HEK293 (cell line): ENCODE measurements around the gene NOB1.

ENCODE experiments used
- CTCF ChIA-PET: fragments of 350-600 bp; formaldehyde crosslinking; extraction: SDS; loops from one replicate; lab custom pipeline; 2021; ENCODE audit warnings: antibody characterized with exemption; lab: Yijun Ruan, JAX
- POLR2A ChIA-PET: fragments of 300-600 bp; formaldehyde crosslinking; extraction: SDS; loops from one replicate; lab custom pipeline; 2020; ENCODE audit warnings: antibody characterized with exemption, inconsistent platforms; lab: Yijun Ruan, JAX
- H3K27ac ChIP-seq: fragments of 200-500 bp; sonication (Bioruptor generic); 2 replicates; pipeline ENCODE4 v1.5.1; 2014; ENCODE audit warnings: low read depth, low read length, control low read depth, inconsistent platforms; ENCODE audit errors: extremely low read depth
- H3K36me3 ChIP-seq, 2 experiments: fragments of 200-500 bp in 1 of 2; sonication (Bioruptor generic) in 1 of 2; 1 replicate in 1 of 2; 2 replicates in 1 of 2; pipeline ENCODE4 v1.5.1; 2014 to 2017; ENCODE audit warnings: inconsistent platforms in 2 of 2, low read length in 2 of 2; ENCODE audit not compliant: control insufficient read depth in 2 of 2, insufficient read depth in 1 of 2
- H3K4me1 ChIP-seq: fragments of 200-500 bp; sonication (Bioruptor generic); 2 replicates; pipeline ENCODE4 v1.5.1; 2014; ENCODE audit warnings: mild to moderate bottlenecking, low read length, inconsistent platforms; ENCODE audit not compliant: control insufficient read depth, insufficient read depth
- H3K4me3 ChIP-seq: 2 replicates; pipeline ENCODE4 v1.5.1; 2011; ENCODE audit warnings: low read depth, mild to moderate bottlenecking, control low read depth, low read length, moderate library complexity
- H3K9me3 ChIP-seq: fragments of 200-500 bp; sonication (Bioruptor generic); 2 replicates; pipeline ENCODE4 v1.5.1; 2014; ENCODE audit warnings: low read depth, low read length, inconsistent platforms; ENCODE audit not compliant: control insufficient read depth, insufficient read depth
- EGR2 ChIP-seq: fragments of 450-650 bp; formaldehyde crosslinking; IDR thresholded peaks from 2 replicates; pipeline ENCODE4 v1.5.1; 2016; ENCODE audit warnings: low read depth, missing biosample characterization, missing genetic modification characterization
- IKZF3 ChIP-seq: fragments of 450-650 bp; IDR thresholded peaks from 2 replicates; pipeline ENCODE4 v1.5.0; 2018; ENCODE audit warnings: missing biosample characterization, mild to moderate bottlenecking, missing genetic modification characterization, moderate library complexity
- KLF10 ChIP-seq: fragments of 450-650 bp; IDR thresholded peaks from 2 replicates; pipeline ENCODE4 v1.5.1; 2018; ENCODE audit warnings: missing biosample characterization, mild to moderate bottlenecking, missing genetic modification characterization
- KLF16 ChIP-seq: fragments of 450-650 bp; formaldehyde crosslinking; IDR thresholded peaks from 2 replicates; pipeline ENCODE4 v1.5.1; 2017; ENCODE audit warnings: missing biosample characterization, missing genetic modification characterization
- KLF17 ChIP-seq: fragments of 450-650 bp; formaldehyde crosslinking; IDR thresholded peaks from 2 replicates; pipeline ENCODE4 v1.5.1; 2016; ENCODE audit warnings: missing biosample characterization, missing genetic modification characterization
- PRDM2 ChIP-seq: fragments of 450-650 bp; formaldehyde crosslinking; IDR thresholded peaks from 2 replicates; pipeline ENCODE4 v1.5.1; 2016; ENCODE audit warnings: missing biosample characterization, missing genetic modification characterization, borderline replicate concordance
- REPIN1 ChIP-seq: fragments of 450-650 bp; formaldehyde crosslinking; IDR thresholded peaks from 2 replicates; pipeline ENCODE4 v1.5.1; 2017; ENCODE audit warnings: missing biosample characterization, missing genetic modification characterization, low read depth
- SETDB1 ChIP-seq: IDR thresholded peaks from one replicate; pipeline ENCODE4 v1.6.1; 2017; ENCODE audit warnings: mild to moderate bottlenecking, low read length, moderate library complexity, mixed read lengths; ENCODE audit not compliant: insufficient read length
- WT1 ChIP-seq: fragments of 450-650 bp; formaldehyde crosslinking; IDR thresholded peaks from 2 replicates; pipeline ENCODE4 v1.5.1; 2016; ENCODE audit warnings: missing biosample characterization, missing genetic modification characterization
- ZBTB7A ChIP-seq: fragments of 450-650 bp; formaldehyde crosslinking; IDR thresholded peaks from 2 replicates; pipeline ENCODE4 v1.5.1; 2016; ENCODE audit warnings: low read depth, missing biosample characterization, missing genetic modification characterization
- ZFHX2 ChIP-seq: fragments of 450-650 bp; formaldehyde crosslinking; conservative IDR thresholded peaks from 2 replicates; pipeline ENCODE4 v1.5.1; 2016; ENCODE audit warnings: missing biosample characterization, missing genetic modification characterization
- ZNF19 ChIP-seq: fragments of 450-650 bp; formaldehyde crosslinking; IDR thresholded peaks from 2 replicates; pipeline ENCODE4; 2016; ENCODE audit warnings: missing biosample characterization, missing genetic modification characterization, low read depth
- ZNF239 ChIP-seq: fragments of 450-650 bp; formaldehyde crosslinking; IDR thresholded peaks from 2 replicates; pipeline ENCODE4 v1.5.1; 2016; ENCODE audit warnings: missing biosample characterization, missing genetic modification characterization
- ZNF311 ChIP-seq: fragments of 450-650 bp; formaldehyde crosslinking; IDR thresholded peaks from 2 replicates; pipeline ENCODE4 v1.5.1; 2017; ENCODE audit warnings: missing biosample characterization, missing genetic modification characterization, borderline replicate concordance
- ZNF404 ChIP-seq: fragments of 450-650 bp; formaldehyde crosslinking; IDR thresholded peaks from 2 replicates; pipeline ENCODE4 v1.5.1; 2017; ENCODE audit warnings: missing biosample characterization, missing genetic modification characterization
- ZNF521 ChIP-seq: fragments of 450-650 bp; formaldehyde crosslinking; IDR thresholded peaks from 2 replicates; pipeline ENCODE4 v1.5.1; 2017; ENCODE audit warnings: missing biosample characterization, mild to moderate bottlenecking, missing genetic modification characterization
- ZNF558 ChIP-seq: fragments of 450-650 bp; formaldehyde crosslinking; IDR thresholded peaks from 2 replicates; pipeline ENCODE4 v1.5.1; 2016; ENCODE audit warnings: missing biosample characterization, missing genetic modification characterization
- ZNF596 ChIP-seq: fragments of 450-650 bp; IDR thresholded peaks from 2 replicates; pipeline ENCODE4 v1.5.0; 2018; ENCODE audit warnings: missing biosample characterization, mild to moderate bottlenecking, missing genetic modification characterization, moderate library complexity
- ZNF624 ChIP-seq: fragments of 450-650 bp; formaldehyde crosslinking; IDR thresholded peaks from 2 replicates; pipeline ENCODE4 v1.5.1; 2017; ENCODE audit warnings: missing biosample characterization, missing genetic modification characterization
- ZNF843 ChIP-seq: fragments of 450-650 bp; formaldehyde crosslinking; IDR thresholded peaks from 2 replicates; pipeline ENCODE4 v1.5.1; 2016; ENCODE audit warnings: missing biosample characterization, missing genetic modification characterization
- TF ChIP-seq, protein P1 (sequence below): fragments of 450-650 bp; formaldehyde crosslinking; IDR thresholded peaks from 2 replicates; pipeline ENCODE4 v1.5.1; 2016; ENCODE audit warnings: missing biosample characterization, missing genetic modification characterization, borderline replicate concordance

Gene NOB1

DNA sequence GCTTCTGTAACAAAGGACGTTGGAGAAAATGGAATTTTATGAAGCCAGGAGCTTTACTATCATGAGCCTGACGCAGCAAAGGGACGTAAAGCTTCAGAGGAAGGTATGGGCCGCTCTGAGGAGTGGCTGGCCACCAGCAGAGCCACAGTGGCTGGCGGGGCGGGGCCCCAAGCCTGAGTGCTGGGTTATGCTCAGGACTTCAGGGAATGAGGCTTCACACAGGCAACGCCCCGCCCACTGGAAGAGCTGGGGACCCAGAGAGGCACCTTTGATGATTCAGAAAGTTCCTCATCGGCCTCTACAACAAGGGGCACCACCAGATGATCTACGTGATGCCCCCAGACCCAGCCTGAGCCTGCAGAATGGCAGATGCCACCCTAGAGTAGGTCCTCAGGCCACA lies 8.8 kb downstream of the NOB1 start:
- ChIA-PET POLR2A (interaction anchor here (1.0 to 2.4 kb wide), 3 partner anchors 8 to 18 kb away, joined by 3 to 12 read pairs (median 3); partner anchors contain the start of gene NOB1), CTCF (interaction anchor here (0.6 to 1.2 kb wide), 2 partner anchors 8 to 23 kb away, joined by 4 to 5 read pairs; partner anchors contain the start of gene NOB1)
- no peaks in the 10 kb centered on the region for H3K4me1 ChIP-seq
- no peak overlapping the region for H3K27ac ChIP-seq
- no peak for TF ChIP-seq SETDB1
- peaks cover 56 to 98% of the 10 kb centered on the region in 2 experiments for H3K36me3 ChIP-seq
- H3K4me3 ChIP-seq, result no peak overlapping the region
- no peaks in the 10 kb centered on the region for H3K9me3 ChIP-seq

- no peaks in the 10 kb centered on the region for H3K9me3 ChIP-seq
- peaks cover 52 to 95% of the 10 kb centered on the region in 2 experiments for H3K36me3 ChIP-seq
- H3K4me1 ChIP-seq, result no peaks in the 10 kb centered on the region
- ChIA-PET CTCF (interaction anchor here (1.2 kb wide), 1 partner anchor 9 kb away, joined by 5 read pairs; the partner anchor contains the start of gene NOB1), POLR2A (interaction anchor here (2.4 kb wide), 1 partner anchor 9 kb away, joined by 12 read pairs; the partner anchor contains the start of gene NOB1)
- H3K27ac ChIP-seq, result no peak overlapping the region
- no peak overlapping the region for H3K4me3 ChIP-seq
- TF ChIP-seq ZNF19 (no peak), ZNF596 (no peak), WT1 (no peak), IKZF3 (tag by site-specific recombination) (no peak), ZNF843 (tag by site-specific recombination) (no peak), ZNF311 (no peak), ZBTB7A (tag by site-specific recombination) (no peak), KLF17 (tag by site-specific recombination) (no peak), ZNF624 (tag by site-specific recombination) (no peak), KLF16 (no peak)
- TF ChIP-seq, protein P1, sequence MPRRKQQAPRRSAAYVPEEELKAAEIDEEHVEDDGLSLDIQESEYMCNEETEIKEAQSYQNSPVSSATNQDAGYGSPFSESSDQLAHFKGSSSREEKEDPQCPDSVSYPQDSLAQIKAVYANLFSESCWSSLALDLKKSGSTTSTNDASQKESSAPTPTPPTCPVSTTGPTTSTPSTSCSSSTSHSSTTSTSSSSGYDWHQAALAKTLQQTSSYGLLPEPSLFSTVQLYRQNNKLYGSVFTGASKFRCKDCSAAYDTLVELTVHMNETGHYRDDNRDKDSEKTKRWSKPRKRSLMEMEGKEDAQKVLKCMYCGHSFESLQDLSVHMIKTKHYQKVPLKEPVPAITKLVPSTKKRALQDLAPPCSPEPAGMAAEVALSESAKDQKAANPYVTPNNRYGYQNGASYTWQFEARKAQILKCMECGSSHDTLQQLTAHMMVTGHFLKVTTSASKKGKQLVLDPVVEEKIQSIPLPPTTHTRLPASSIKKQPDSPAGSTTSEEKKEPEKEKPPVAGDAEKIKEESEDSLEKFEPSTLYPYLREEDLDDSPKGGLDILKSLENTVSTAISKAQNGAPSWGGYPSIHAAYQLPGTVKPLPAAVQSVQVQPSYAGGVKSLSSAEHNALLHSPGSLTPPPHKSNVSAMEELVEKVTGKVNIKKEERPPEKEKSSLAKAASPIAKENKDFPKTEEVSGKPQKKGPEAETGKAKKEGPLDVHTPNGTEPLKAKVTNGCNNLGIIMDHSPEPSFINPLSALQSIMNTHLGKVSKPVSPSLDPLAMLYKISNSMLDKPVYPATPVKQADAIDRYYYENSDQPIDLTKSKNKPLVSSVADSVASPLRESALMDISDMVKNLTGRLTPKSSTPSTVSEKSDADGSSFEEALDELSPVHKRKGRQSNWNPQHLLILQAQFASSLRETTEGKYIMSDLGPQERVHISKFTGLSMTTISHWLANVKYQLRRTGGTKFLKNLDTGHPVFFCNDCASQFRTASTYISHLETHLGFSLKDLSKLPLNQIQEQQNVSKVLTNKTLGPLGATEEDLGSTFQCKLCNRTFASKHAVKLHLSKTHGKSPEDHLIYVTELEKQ, result no peak
Observed at GRCh38 chr16:69745232-69745612, 9.5 kb downstream of the NOB1 start.

GRCh38 chr16:69744363-69745231 lies 10.1 kb downstream of the NOB1 start:
- no peaks in the 10 kb centered on the region for H3K4me1 ChIP-seq
- POLR2A ChIA-PET, result interaction anchor here (2.4 kb wide), 1 partner anchor 10 kb away, joined by 12 read pairs; the partner anchor contains the start of gene NOB1
- H3K4me3 ChIP-seq, result no peak overlapping the region
- peaks cover 51 to 95% of the 10 kb centered on the region in 2 experiments for H3K36me3 ChIP-seq
- no peak overlapping the region for H3K27ac ChIP-seq
- no peak for TF ChIP-seq KLF10
- no peak for TF ChIP-seq ZNF558 (tag by site-specific recombination)
- no peak for TF ChIP-seq REPIN1 (tag by site-specific recombination)
- no peak for TF ChIP-seq ZFHX2 (tag by site-specific recombination)
- TF ChIP-seq PRDM2 (tag by site-specific recombination), result no peak
- TF ChIP-seq ZNF843 (tag by site-specific recombination), result no peak
- no peak for TF ChIP-seq EGR2 (tag by site-specific recombination)
- no peak for TF ChIP-seq ZNF239 (tag by site-specific recombination)
- no peak for TF ChIP-seq ZNF404 (tag by site-specific recombination)
- TF ChIP-seq ZNF521 (tag by site-specific recombination), result no peak
- CTCF ChIA-PET, result no interaction called here
- no peaks in the 10 kb centered on the region for H3K9me3 ChIP-seq
